KBM-7 (cell line): Measurements from ENCODE around the gene VPREB3.

ENCODE experiments used
- DNase-seq: peaks from one replicate; pipeline ENCODE4 v3.0.0-alpha.2; 2015
- in situ Hi-C: fragments of 300-500 bp; cut with MboI; formaldehyde crosslinking; loops from 2 replicates; pipeline ENCODE4 v1.14.3; 2020; ENCODE audit warnings: low sequenced_read_pairs, low pct_unique_long_range_greater_than_20kb, mixed read lengths

VPREB3 gene

GRCh38 chr22:23783265-23784150 is 29.3 kb upstream of the VPREB3 start:
- in situ Hi-C loops: no loop called here
- DNase-seq: no peak

DNA sequence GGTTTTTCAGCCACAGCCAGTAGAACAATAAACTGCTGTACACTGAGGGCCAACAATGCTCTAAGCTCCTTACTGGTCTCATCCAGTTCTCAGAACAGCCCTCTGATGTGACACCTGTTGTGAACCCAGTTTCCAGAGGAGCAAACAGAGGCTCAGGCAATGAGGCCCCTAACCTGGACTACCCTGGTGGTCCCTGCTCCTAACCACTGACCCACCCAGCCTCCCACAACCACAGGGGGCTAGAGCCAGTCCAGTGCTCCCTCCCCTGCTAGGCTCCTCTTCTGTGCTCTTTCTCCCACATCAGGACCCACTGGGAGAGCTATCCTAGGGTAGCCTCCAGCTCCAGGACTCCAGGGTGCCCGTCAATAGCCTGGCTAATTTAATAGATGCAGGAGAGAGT is 28.5 kb upstream of the VPREB3 start:
- in situ Hi-C loops: no loop called here
- DNase-seq: no peak

DNA sequence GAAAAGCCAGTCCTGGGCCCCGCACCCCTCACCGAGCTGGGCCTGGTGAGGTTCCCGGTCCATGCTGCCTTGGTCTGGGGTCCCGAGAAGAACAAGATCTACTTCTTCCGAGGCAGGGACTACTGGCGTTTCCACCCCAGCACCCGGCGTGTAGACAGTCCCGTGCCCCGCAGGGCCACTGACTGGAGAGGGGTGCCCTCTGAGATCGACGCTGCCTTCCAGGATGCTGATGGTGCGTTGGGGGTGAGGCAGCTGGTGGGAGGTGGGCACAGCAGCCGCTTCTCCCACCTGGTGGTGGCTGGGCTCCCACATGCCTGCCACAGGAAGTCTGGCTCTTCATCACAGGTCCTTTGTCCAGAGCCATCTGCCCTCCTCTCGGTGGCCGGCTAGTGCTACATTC is 28.0 kb upstream of the VPREB3 start:
- in situ Hi-C loops: no loop called here
- no peak for DNase-seq

DNA sequence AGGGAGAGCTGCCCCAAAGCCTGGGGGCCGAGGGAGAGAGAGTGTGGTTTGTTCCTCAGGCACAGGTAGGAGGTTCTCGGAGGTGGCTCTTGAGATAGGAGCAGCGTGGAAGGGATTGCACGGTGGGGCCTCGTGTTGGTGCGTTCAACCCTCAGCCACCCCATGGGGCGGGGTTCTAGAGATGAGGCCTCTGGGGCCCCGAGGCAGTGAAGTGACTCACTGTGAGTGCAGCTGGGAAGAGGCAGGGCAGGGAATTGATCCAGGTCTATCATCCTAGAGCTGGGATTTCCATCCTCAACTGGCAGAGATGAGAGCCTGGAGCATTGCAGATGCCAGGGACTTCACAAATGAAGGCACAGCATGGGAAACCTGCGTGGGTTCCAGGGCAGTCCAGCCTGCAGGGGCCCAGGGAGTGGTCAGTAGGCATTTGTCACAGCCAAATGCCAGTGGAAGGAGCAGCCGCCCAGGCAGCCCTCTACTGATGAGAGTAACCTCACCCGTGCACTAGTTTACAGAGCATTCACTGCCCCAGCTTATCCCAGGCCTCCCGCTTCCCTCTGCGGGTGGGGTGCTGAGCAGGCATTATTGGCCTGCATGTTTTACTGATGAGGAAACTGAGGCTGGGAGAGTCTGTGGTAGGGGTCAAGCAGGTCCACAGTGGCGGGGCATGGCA is 27.4 kb upstream of the VPREB3 start:
- no peak for DNase-seq
- in situ Hi-C loops: no loop called here

- in situ Hi-C loops: no loop called here
- DNase-seq: no peak
Observed at GRCh38 chr22:23781065-23781464, 26.8 kb upstream of the VPREB3 start.

- no peak for DNase-seq
- in situ Hi-C loops: no loop called here
Observed at GRCh38 chr22:23780146-23780748, 26.0 kb upstream of the VPREB3 start.

DNA sequence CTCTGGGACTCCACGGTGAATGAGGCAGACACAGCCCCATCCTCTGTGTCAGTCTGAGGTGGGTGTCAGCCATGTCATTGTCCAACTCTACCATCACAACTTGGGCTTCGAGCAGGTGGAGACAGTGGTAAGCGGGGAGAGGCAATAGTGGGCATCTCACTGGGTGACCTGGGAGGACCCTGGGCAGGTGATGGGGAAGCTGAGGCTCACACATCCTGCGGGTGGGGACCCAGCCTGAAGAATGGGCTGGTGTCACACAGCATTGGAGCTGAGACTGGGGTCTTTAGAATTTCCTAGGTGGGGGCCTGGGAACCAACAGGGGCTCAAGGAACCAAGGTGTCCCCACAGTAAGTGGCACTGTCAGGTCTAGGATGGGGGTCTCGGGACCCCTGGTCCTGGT is 25.5 kb upstream of the VPREB3 start:
- DNase-seq: no peak
- in situ Hi-C loops: no loop called here

- no peak for DNase-seq
- in situ Hi-C loops: no loop called here
Observed at GRCh38 chr22:23779083-23779482, 24.9 kb upstream of the VPREB3 start.

DNA sequence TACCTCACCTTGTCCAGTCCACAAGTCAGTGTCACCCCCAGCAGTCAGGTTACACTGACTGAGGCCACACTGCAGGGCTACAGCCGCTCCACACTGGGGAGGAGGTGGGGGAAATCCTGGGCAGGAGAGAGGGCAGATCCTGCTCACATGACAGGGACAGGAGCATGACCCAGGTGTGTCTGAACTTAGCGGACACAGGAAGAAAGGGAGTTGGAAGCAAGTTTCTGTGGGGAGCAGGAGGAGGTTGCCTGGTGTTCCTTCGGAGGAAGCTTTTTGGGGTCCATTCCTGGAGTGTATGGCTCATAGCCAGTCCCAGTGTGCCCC is 24.3 kb upstream of the VPREB3 start:
- in situ Hi-C loops: no loop called here
- DNase-seq: no peak

- in situ Hi-C loops: no loop called here
- no peak for DNase-seq
Observed at GRCh38 chr22:23777776-23778576, 23.8 kb upstream of the VPREB3 start.

DNA sequence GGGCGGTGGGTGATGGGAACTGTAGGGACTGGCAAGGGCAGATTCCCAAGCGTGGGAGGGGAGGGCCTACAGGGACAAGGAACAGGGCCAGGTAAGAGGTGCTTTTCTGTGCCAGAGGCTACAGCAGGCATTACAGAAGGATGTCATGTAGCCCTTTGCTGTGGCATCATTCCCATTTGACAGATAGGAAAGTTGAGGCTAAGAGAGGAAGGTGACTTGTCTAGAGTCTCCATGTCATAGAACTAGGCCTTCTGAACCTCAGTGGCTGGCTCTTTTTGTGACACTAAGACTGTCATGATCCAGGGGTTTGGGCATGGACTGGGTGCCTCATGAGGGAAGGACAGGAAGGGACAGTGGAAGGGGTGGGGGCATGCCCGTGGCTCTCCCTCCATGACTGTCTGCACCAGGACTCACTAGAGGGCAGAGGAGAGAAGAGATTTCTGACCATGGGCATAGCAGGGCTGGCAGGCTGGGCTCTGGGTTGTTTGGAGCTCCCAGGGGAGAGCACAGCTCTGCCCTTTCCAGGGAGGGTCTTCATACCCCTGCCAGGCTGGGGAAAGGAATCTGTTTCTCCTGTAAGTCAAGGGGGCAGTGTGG is 21.7 kb upstream of the VPREB3 start:
- no peak for DNase-seq
- in situ Hi-C loops: no loop called here

DNA sequence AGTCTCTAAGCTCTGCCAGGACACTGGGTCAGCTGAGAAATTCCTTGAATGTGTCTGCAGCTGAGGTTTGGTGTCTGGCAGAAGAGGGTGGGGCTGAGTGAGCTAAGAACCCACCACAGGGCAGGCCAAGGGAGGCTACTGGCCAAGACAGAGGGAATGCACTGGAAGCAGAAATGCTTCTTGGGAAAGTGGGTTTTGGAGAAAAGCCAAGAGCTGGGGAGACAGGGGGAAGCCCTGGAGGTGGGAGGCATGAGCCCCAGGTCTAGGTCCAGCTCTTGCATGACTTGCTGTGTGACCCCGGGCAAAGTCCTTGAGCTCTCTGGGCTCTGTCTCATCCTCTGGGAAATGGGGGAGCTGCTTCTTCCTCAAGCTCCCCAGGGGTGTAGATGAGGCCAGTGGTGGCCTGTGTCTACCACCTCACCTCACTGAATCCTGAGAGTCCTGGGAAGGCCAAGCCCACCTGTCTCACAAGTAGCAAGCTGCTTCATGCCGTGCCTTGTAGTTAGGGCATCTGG is 20.8 kb upstream of the VPREB3 start:
- in situ Hi-C loops: no loop called here
- no peak for DNase-seq

GRCh38 chr22:23774114-23774921 is 20.1 kb upstream of the VPREB3 start:
- DNase-seq: no peak
- in situ Hi-C loops: no loop called here

- no peak for DNase-seq
- in situ Hi-C loops: no loop called here
Observed at GRCh38 chr22:23773483-23774113, 19.4 kb upstream of the VPREB3 start.

- in situ Hi-C loops: no loop called here
- no peak for DNase-seq
Observed at GRCh38 chr22:23772649-23773473, 18.6 kb upstream of the VPREB3 start, which contains the start of gene MMP11. Gene MMP11 (plus strand): TSS chr22:23772849. CDS start chr22:23772871, 22 bp downstream.

GRCh38 chr22:23772315-23772648 is 18.1 kb upstream of the VPREB3 start:
- in situ Hi-C loops: no loop called here
- DNase-seq: no peak

DNA sequence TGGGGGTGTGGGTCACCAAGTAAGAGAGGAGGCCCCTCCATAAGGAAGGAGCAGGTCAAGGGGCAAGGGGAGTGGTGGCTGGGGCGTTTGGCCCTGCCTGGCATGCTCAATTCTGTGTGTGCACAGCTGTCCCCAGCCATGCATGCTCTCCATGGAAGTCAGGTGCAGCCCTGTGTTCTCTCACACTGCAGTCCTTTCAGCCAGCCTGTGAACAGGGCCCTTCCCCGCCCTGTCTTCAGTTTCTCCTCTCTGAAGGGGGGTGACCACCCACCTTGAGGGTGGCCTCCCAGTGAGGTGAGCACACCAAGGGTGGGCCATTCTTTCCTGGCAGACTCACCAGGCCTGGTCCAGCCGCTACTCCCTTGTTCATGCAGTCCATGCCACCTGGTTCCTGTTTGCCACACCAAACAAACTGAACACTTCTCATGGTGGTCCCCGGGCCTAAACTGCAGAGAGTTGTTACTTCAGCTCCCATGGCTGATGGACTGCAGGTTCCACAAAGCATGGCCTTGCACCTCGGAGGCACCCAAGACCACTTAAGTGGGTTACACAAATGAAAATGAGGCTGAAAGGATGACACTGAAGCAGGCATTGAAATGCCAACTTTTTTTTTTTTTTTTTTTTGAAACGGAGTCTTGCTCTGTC is 15.2 kb upstream of the VPREB3 start:
- in situ Hi-C loops: no loop called here
- DNase-seq: no peak
